GM12878 (cell line): ENCODE data around the gene RETREG1. TPM values are rescaled to one million over a fixed set of nuclear protein-coding genes. Genes with fewer than 3 reads are reported as not detected.

ENCODE experiments used
- ATAC-seq: fragments of 200-7000 bp; cut with Tn5 transposase; 3 replicates; pipeline ENCODE4 v1.9.1; 2020; ENCODE audit warnings: mild to moderate bottlenecking, moderate library complexity
- BruUV-seq: library from RNA; stranded (reverse); fragments of 400-500 nt; replicated peaks from 2 replicates; lab custom pipeline; 2021; lab: Mats Ljungman, UMichigan
- CTCF ChIA-PET: fragments of 300-600 bp; sonication (Branson Sonifier 250); formaldehyde crosslinking; extraction: SDS; loops from one replicate; lab custom pipeline; 2021; ENCODE audit warnings: inconsistent platforms; lab: Yijun Ruan, JAX
- POLR2A ChIA-PET: fragments of 350-600 bp; formaldehyde crosslinking; extraction: SDS; loops from one replicate; lab custom pipeline; 2021; ENCODE audit warnings: inconsistent platforms; lab: Charles Lee
- RAD21 ChIA-PET: fragments of 300-600 bp; sonication (Branson Sonifier 250); formaldehyde crosslinking; loops from one replicate; lab custom pipeline; 2023; ENCODE audit warnings: antibody characterized with exemption; ENCODE audit not compliant: unreplicated experiment; lab: Charles Lee
- SMC1A ChIA-PET: fragments of 300-600 bp; sonication (Branson Sonifier 250); formaldehyde crosslinking; loops from one replicate; lab custom pipeline; 2023; ENCODE audit not compliant: unreplicated experiment, uncharacterized antibody; lab: Charles Lee
- DNase-seq: peaks from one replicate; pipeline ENCODE4 v3.0.0-alpha.2; 2011; ENCODE audit warnings: low read depth, low spot score
- FAIRE-seq: peaks from 3 replicates; lab custom pipeline; 2011; peaks lifted over from hg19 to GRCh38; lab: Jason Lieb, UNC
- H2AFZ ChIP-seq: 2 replicates; pipeline ENCODE4 v1.6.0; 2011; ENCODE audit warnings: low read depth, low read length, control low read depth; ENCODE audit not compliant: control insufficient read depth
- H3K27ac ChIP-seq: 2 replicates; pipeline ENCODE4 v1.5.1; 2011; ENCODE audit warnings: control low read depth; ENCODE audit not compliant: control insufficient read depth, insufficient read depth
- H3K27me3 ChIP-seq, 2 experiments: replicated peaks in 1 of 2; 2 replicates each; pipeline versions ENCODE4 v1.6.0 to v1.6.1; 2011; ENCODE audit warnings: low read length in 1 of 2; ENCODE audit not compliant: control insufficient read depth in 2 of 2, insufficient read depth in 2 of 2
- H3K36me3 ChIP-seq, 2 experiments: 2 replicates each; pipeline ENCODE4 v1.5.1; 2011; ENCODE audit warnings: low read length in 1 of 2; ENCODE audit not compliant: control insufficient read depth in 2 of 2, insufficient read depth in 2 of 2
- H3K4me1 ChIP-seq: 2 replicates; pipeline ENCODE4 v1.6.1; 2011; ENCODE audit warnings: mild to moderate bottlenecking, low read length, moderate library complexity, mixed read lengths; ENCODE audit not compliant: control insufficient read depth, insufficient read depth
- H3K4me2 ChIP-seq: 2 replicates; pipeline ENCODE4 v1.6.0; 2011; ENCODE audit warnings: control low read depth; ENCODE audit not compliant: control insufficient read depth, insufficient read depth
- H3K4me3 ChIP-seq: fragments of 200-600 bp; sonication (generic); 2 replicates; pipeline ENCODE4 v1.5.1; 2016
- H3K79me2 ChIP-seq: 2 replicates; pipeline ENCODE4 v1.6.0; 2011; ENCODE audit warnings: low read length; ENCODE audit not compliant: control insufficient read depth, insufficient read depth
- H3K9ac ChIP-seq: 2 replicates; pipeline ENCODE4 v1.8.0; 2011; ENCODE audit warnings: low read length, control low read depth, mixed read lengths; ENCODE audit not compliant: control insufficient read depth, insufficient read depth
- H3K9me3 ChIP-seq: replicated peaks from 3 replicates; pipeline ENCODE4 v1.5.1; 2011; ENCODE audit warnings: mild to moderate bottlenecking, low read length; ENCODE audit not compliant: control insufficient read depth, insufficient read depth
- H4K20me1 ChIP-seq: 2 replicates; pipeline ENCODE4 v1.6.0; 2011; ENCODE audit not compliant: control insufficient read depth, insufficient read depth
- CREB1 ChIP-seq: IDR thresholded peaks from 2 replicates; pipeline ENCODE4 v1.6.1; 2012; ENCODE audit warnings: low read depth, mild to moderate bottlenecking, inconsistent platforms
- FOXK2 ChIP-seq: fragments of 450-650 bp; IDR thresholded peaks from 2 replicates; pipeline ENCODE4 v1.6.1; 2017; ENCODE audit warnings: mild to moderate bottlenecking, moderate library complexity
- NR2C1 ChIP-seq: fragments of 450-650 bp; IDR thresholded peaks from 2 replicates; pipeline ENCODE4 v1.6.1; 2017; ENCODE audit warnings: antibody characterized with exemption, mild to moderate bottlenecking, moderate library complexity
- POLR2AphosphoS2 ChIP-seq: IDR thresholded peaks from 2 replicates; pipeline ENCODE4 v1.6.1; 2011; ENCODE audit warnings: low read depth, mild to moderate bottlenecking, low read length, improper control_type of control experiment, moderate library complexity
- SRF ChIP-seq, 2 experiments: IDR thresholded peaks; 2 replicates each; pipeline ENCODE4 v1.6.1; 2011; ENCODE audit warnings: low read depth in 2 of 2, low read length in 2 of 2, mild to moderate bottlenecking in 1 of 2, moderate library complexity in 1 of 2
- TCF12 ChIP-seq: IDR thresholded peaks from 2 replicates; pipeline ENCODE4 v1.6.1; 2011; ENCODE audit warnings: low read depth, mild to moderate bottlenecking, low read length
- TCF7 ChIP-seq: IDR thresholded peaks from 2 replicates; pipeline ENCODE4 v1.6.1; 2014; ENCODE audit warnings: antibody characterized with exemption, borderline replicate concordance
- WGBS: methylation state at CpG from one replicate; pipeline ENCODE4 v1.1.6; 2016; ENCODE audit warnings: low lambda C conversion rate; ENCODE audit not compliant: insufficient replicate concordance, insufficient coverage; ENCODE audit errors: missing lambda C conversion rate; 5-methylcytosine and 5-hydroxymethylcytosine counted together
- in situ Hi-C: fragments of 300-500 bp; cut with MboI; formaldehyde crosslinking; loops from 9 replicates; pipeline ENCODE4 v1.14.3; 2018; ENCODE audit warnings: mixed read lengths
- intact Hi-C: fragments of 100-400 bp; cut with micrococcal nuclease; formaldehyde crosslinking; loops from one replicate; pipeline ENCODE4 v1.14.2; 2022; ENCODE audit not compliant: unreplicated experiment
- polyA plus RNA-seq, 11 experiments: library from polyadenylated mRNA; depleted of rRNA in 4 of 11; unstranded in 6 of 11; stranded (reverse) in 5 of 11; fragments of >200 nt; fragmentation: Nextera tagmentation in 4 of 11; fragmentation: Illumina TruSeq in 1 of 11; extraction: Ambion mirVana in 4 of 11; extraction: Trizol in 1 of 11; gene quantifications; 1 replicate in 1 of 11; 2 replicates in 10 of 11; pipeline versions ENCODE4 v1.2.1 to v1.2.3, GENCODE V29; 2011 to 2016; ENCODE audit warnings: inconsistent platforms in 2 of 11, missing spikeins in 2 of 11, low read depth in 1 of 11
- total RNA-seq, 4 experiments: library from RNA; depleted of rRNA in 3 of 4; stranded (reverse); fragments of >200 nt in 3 of 4; fragmentation: Illumina TruSeq in 1 of 4; extraction: Trizol in 1 of 4; gene quantifications; 2 replicates each; pipeline versions ENCODE4 v1.2.1 to v1.2.3, GENCODE V29; 2013 to 2021
- TF ChIP-seq, protein P1 (sequence below): fragments of 450-650 bp; IDR thresholded peaks from 2 replicates; pipeline ENCODE4 v1.6.1; 2017; ENCODE audit warnings: mild to moderate bottlenecking, low read depth, inconsistent platforms; ENCODE audit not compliant: poor library complexity, severe bottlenecking
- TF ChIP-seq, protein P2 (sequence below): IDR thresholded peaks from 2 replicates; pipeline ENCODE4 v1.6.1; 2012; ENCODE audit warnings: mild to moderate bottlenecking, low read depth, low read length
- TF ChIP-seq, protein P3 (sequence below): fragments of 450-650 bp; IDR thresholded peaks from 2 replicates; pipeline ENCODE4 v1.6.1; 2017; ENCODE audit warnings: mild to moderate bottlenecking, moderate library complexity
- TF ChIP-seq, protein P4 (sequence below): fragments of 150-350 bp; IDR thresholded peaks from 2 replicates; pipeline ENCODE4 v1.6.1; 2014; ENCODE audit warnings: mild to moderate bottlenecking, low read depth, low read length

RETREG1 gene
- total and polyA plus RNA-seq, 10 of the 15 experiments (the other 5 are each of a cell fraction or from before 2014, with no cell fraction given) = 3.9 to 8.9 (median 6.4) TPM

DNA sequence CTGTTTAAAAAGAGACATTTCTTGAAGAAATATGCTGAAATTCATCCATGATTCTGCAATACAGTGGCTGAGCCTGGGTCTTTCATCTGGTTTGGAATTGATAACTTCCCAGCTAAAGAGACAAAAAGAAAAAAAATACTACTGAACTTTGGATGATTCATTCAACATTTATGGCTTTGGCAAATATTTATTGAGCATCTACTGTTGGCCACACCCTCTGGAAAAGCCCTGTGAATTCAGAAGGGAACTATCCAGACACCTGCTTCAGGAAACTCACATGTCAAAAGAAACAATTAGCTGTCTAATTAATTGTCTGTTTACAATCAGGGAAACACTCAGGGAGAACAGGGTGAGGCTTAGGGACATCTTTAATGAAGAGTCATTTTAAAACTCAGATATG lies 133.4 kb downstream of the RETREG1 start (continued):
- TF ChIP-seq, protein P1, sequence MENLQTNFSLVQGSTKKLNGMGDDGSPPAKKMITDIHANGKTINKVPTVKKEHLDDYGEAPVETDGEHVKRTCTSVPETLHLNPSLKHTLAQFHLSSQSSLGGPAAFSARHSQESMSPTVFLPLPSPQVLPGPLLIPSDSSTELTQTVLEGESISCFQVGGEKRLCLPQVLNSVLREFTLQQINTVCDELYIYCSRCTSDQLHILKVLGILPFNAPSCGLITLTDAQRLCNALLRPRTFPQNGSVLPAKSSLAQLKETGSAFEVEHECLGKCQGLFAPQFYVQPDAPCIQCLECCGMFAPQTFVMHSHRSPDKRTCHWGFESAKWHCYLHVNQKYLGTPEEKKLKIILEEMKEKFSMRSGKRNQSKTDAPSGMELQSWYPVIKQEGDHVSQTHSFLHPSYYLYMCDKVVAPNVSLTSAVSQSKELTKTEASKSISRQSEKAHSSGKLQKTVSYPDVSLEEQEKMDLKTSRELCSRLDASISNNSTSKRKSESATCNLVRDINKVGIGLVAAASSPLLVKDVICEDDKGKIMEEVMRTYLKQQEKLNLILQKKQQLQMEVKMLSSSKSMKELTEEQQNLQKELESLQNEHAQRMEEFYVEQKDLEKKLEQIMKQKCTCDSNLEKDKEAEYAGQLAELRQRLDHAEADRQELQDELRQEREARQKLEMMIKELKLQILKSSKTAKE = no peak
- TF ChIP-seq, protein P2, sequence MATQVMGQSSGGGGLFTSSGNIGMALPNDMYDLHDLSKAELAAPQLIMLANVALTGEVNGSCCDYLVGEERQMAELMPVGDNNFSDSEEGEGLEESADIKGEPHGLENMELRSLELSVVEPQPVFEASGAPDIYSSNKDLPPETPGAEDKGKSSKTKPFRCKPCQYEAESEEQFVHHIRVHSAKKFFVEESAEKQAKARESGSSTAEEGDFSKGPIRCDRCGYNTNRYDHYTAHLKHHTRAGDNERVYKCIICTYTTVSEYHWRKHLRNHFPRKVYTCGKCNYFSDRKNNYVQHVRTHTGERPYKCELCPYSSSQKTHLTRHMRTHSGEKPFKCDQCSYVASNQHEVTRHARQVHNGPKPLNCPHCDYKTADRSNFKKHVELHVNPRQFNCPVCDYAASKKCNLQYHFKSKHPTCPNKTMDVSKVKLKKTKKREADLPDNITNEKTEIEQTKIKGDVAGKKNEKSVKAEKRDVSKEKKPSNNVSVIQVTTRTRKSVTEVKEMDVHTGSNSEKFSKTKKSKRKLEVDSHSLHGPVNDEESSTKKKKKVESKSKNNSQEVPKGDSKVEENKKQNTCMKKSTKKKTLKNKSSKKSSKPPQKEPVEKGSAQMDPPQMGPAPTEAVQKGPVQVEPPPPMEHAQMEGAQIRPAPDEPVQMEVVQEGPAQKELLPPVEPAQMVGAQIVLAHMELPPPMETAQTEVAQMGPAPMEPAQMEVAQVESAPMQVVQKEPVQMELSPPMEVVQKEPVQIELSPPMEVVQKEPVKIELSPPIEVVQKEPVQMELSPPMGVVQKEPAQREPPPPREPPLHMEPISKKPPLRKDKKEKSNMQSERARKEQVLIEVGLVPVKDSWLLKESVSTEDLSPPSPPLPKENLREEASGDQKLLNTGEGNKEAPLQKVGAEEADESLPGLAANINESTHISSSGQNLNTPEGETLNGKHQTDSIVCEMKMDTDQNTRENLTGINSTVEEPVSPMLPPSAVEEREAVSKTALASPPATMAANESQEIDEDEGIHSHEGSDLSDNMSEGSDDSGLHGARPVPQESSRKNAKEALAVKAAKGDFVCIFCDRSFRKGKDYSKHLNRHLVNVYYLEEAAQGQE = no peak

DNA sequence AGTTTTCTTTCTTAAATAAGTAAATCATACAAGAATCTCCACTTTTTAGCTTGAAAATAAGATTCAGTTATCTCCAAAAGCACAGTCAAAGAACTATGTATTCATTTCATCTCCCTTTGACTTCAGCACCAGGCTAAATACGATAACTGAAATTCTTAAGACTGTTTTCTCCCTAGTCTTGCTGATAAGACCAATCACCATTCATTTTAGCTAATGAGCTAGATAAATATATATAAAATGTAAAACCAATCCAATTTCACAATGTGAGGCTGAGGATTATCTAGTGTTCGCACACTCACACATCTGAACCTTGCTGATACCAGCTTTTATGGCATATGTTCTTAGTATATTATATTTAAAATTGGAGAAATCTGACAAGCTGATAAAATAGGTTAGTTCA lies 133.9 kb downstream of the RETREG1 start:
- ChIA-PET SMC1A (interaction anchor here (0.9 to 2.1 kb wide), 3 partner anchors 11 to 27 kb away, joined by 3 to 6 read pairs (median 3); no protein-coding TSS in a partner anchor), POLR2A (no interaction called here), CTCF (interaction anchor here (1.0 to 1.4 kb wide), 4 partner anchors 15 to 70 kb away, joined by 3 to 5 read pairs (median 3); no protein-coding TSS in a partner anchor), RAD21 (interaction anchor here (1.3 kb wide), 1 partner anchor 322 kb away, joined by 4 read pairs; no protein-coding TSS in a partner anchor)
- Histone ChIP-seq H3K4me2 (no peak overlapping the region), H3K9me3 (no peaks in the 10 kb centered on the region), H3K79me2 (no peaks in the 10 kb centered on the region), H3K27ac (no peak overlapping the region), H3K4me1 (no peaks in the 10 kb centered on the region), H3K9ac (no peak overlapping the region), H3K27me3 (no peaks in the 10 kb centered on the region; a peak in 1 of 4 replicates), H3K36me3 (no peaks in the 10 kb centered on the region), H3K4me3 (no peak overlapping the region), H2AFZ (no peak overlapping the region), H4K20me1 (no peaks in the 10 kb centered on the region)
- in situ Hi-C loops = no loop called here
- no peak for FAIRE-seq
- no peak for ATAC-seq
- no peak for DNase-seq
- intact Hi-C loops = no loop called here
- WGBS = 90% methylated on average over 2 of the region's 2 CpGs
- no TSS peak for BruUV-seq
- TF ChIP-seq TCF7 (no peak), SRF (IDR thresholded peaks at IDR 0.05; ENCODE audit: low read depth in 2 of 2, low read length in 2 of 2) (no peak), TCF12 (no peak), POLR2AphosphoS2 (no peak), CREB1 (no peak), NR2C1 (no peak), FOXK2 (no peak)
- TF ChIP-seq, protein P3, sequence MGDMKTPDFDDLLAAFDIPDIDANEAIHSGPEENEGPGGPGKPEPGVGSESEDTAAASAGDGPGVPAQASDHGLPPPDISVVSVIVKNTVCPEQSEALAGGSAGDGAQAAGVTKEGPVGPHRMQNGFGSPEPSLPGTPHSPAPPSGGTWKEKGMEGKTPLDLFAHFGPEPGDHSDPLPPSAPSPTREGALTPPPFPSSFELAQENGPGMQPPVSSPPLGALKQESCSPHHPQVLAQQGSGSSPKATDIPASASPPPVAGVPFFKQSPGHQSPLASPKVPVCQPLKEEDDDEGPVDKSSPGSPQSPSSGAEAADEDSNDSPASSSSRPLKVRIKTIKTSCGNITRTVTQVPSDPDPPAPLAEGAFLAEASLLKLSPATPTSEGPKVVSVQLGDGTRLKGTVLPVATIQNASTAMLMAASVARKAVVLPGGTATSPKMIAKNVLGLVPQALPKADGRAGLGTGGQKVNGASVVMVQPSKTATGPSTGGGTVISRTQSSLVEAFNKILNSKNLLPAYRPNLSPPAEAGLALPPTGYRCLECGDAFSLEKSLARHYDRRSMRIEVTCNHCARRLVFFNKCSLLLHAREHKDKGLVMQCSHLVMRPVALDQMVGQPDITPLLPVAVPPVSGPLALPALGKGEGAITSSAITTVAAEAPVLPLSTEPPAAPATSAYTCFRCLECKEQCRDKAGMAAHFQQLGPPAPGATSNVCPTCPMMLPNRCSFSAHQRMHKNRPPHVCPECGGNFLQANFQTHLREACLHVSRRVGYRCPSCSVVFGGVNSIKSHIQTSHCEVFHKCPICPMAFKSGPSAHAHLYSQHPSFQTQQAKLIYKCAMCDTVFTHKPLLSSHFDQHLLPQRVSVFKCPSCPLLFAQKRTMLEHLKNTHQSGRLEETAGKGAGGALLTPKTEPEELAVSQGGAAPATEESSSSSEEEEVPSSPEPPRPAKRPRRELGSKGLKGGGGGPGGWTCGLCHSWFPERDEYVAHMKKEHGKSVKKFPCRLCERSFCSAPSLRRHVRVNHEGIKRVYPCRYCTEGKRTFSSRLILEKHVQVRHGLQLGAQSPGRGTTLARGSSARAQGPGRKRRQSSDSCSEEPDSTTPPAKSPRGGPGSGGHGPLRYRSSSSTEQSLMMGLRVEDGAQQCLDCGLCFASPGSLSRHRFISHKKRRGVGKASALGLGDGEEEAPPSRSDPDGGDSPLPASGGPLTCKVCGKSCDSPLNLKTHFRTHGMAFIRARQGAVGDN = no peak
- TF ChIP-seq, protein P4, sequence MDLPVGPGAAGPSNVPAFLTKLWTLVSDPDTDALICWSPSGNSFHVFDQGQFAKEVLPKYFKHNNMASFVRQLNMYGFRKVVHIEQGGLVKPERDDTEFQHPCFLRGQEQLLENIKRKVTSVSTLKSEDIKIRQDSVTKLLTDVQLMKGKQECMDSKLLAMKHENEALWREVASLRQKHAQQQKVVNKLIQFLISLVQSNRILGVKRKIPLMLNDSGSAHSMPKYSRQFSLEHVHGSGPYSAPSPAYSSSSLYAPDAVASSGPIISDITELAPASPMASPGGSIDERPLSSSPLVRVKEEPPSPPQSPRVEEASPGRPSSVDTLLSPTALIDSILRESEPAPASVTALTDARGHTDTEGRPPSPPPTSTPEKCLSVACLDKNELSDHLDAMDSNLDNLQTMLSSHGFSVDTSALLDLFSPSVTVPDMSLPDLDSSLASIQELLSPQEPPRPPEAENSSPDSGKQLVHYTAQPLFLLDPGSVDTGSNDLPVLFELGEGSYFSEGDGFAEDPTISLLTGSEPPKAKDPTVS = no peak
